IMR-90 (cell line): Measurements from ENCODE around the gene CCDC69. TPM values are rescaled to one million over a fixed set of nuclear protein-coding genes. Genes with fewer than 3 reads are reported as not detected.

Experiments used
- ATAC-seq: fragments of 200-7000 bp; cut with Tn5 transposase; 2 replicates; pipeline ENCODE4 v1.9.1; 2020; ENCODE audit warnings: low read depth, mild to moderate bottlenecking, moderate library complexity
- BruUV-seq: library from RNA; stranded (reverse); fragments of 400-500 nt; replicated peaks from 2 replicates; lab custom pipeline; 2021; lab: Mats Ljungman, UMichigan
- CTCF ChIA-PET: fragments of 300-600 bp; formaldehyde crosslinking; extraction: SDS; loops from one replicate; lab custom pipeline; 2021; ENCODE audit warnings: antibody characterized with exemption; lab: Yijun Ruan, JAX
- POLR2A ChIA-PET: fragments of 300-600 bp; sonication (Branson Sonifier 250); formaldehyde crosslinking; loops from one replicate; lab custom pipeline; 2022; ENCODE audit warnings: antibody characterized with exemption; ENCODE audit not compliant: unreplicated experiment; lab: Charles Lee
- DNase-seq: peaks from one replicate; pipeline ENCODE4 v3.0.0; 2013
- H2AFZ ChIP-seq: replicated peaks from 2 replicates; pipeline ENCODE3; 2013; ENCODE audit warnings: low read length, mild to moderate bottlenecking; ENCODE audit not compliant: poor library complexity
- H2AK5ac ChIP-seq: 2 replicates; pipeline ENCODE4 v1.6.1; 2013; ENCODE audit warnings: low read depth, low read length, inconsistent platforms
- H2AK9ac ChIP-seq: replicated peaks from 2 replicates; pipeline ENCODE3; 2013; ENCODE audit warnings: mild to moderate bottlenecking, low read depth, low read length, moderate library complexity; ENCODE audit not compliant: poor library complexity
- H2BK120ac ChIP-seq: 2 replicates; pipeline ENCODE4 v1.6.1; 2013; ENCODE audit warnings: low read depth, low read length, inconsistent platforms
- H2BK15ac ChIP-seq: 3 replicates; pipeline ENCODE4 v1.6.1; 2013; ENCODE audit warnings: low read depth, low read length, inconsistent platforms
- H2BK20ac ChIP-seq: 2 replicates; pipeline ENCODE4 v1.6.1; 2013; ENCODE audit warnings: low read depth, mild to moderate bottlenecking, inconsistent platforms, low read length, moderate library complexity
- H2BK5ac ChIP-seq: 2 replicates; pipeline ENCODE4 v1.6.1; 2013; ENCODE audit warnings: mild to moderate bottlenecking, low read depth, low read length, inconsistent platforms; ENCODE audit not compliant: poor library complexity, severe bottlenecking
- H3K14ac ChIP-seq: replicated peaks from 2 replicates; pipeline ENCODE4 v1.6.1; 2013; ENCODE audit warnings: low read depth, low read length, inconsistent platforms
- H3K18ac ChIP-seq: 2 replicates; pipeline ENCODE4 v1.6.1; 2013; ENCODE audit warnings: low read depth, low read length, control low read depth
- H3K23ac ChIP-seq: 2 replicates; pipeline ENCODE4 v1.6.1; 2013; ENCODE audit warnings: low read depth, low read length, inconsistent platforms
- H3K27ac ChIP-seq: 2 replicates; pipeline ENCODE4 v1.5.1; 2013; ENCODE audit warnings: mild to moderate bottlenecking, control low read depth, low read length; ENCODE audit not compliant: insufficient read depth
- H3K27me3 ChIP-seq: 2 replicates; pipeline ENCODE4 v1.6.1; 2013; ENCODE audit warnings: low read length; ENCODE audit not compliant: control insufficient read depth, insufficient read depth
- H3K36me3 ChIP-seq: 2 replicates; pipeline ENCODE4 v1.6.1; 2013; ENCODE audit warnings: low read length, mixed read lengths; ENCODE audit not compliant: control insufficient read depth, insufficient read depth
- H3K4ac ChIP-seq: 2 replicates; pipeline ENCODE4 v1.6.1; 2013; ENCODE audit warnings: low read depth, low read length, inconsistent platforms
- H3K4me1 ChIP-seq: 2 replicates; pipeline ENCODE4 v1.6.1; 2013; ENCODE audit warnings: low read length, mixed read lengths; ENCODE audit not compliant: control insufficient read depth, insufficient read depth
- H3K4me2 ChIP-seq: 2 replicates; pipeline ENCODE4 v1.6.1; 2013; ENCODE audit warnings: low read depth, mild to moderate bottlenecking, control low read depth, low read length, moderate library complexity
- H3K4me3 ChIP-seq: 2 replicates; pipeline ENCODE4 v1.5.1; 2013; ENCODE audit warnings: low read depth, mild to moderate bottlenecking, control low read depth, low read length, moderate library complexity; ENCODE audit not compliant: insufficient read depth
- H3K56ac ChIP-seq: 2 replicates; pipeline ENCODE4 v1.6.1; 2013; ENCODE audit warnings: low read length, inconsistent platforms; ENCODE audit not compliant: insufficient read depth; ENCODE audit errors: extremely low read depth
- H3K79me1 ChIP-seq, 2 experiments: 2 replicates each; pipeline ENCODE4 v1.6.1; 2013; ENCODE audit warnings: low read length in 2 of 2, inconsistent platforms in 1 of 2, low read depth in 1 of 2
- H3K9ac ChIP-seq: 2 replicates; pipeline ENCODE4 v1.6.1; 2013; ENCODE audit warnings: low read depth, low read length, control low read depth
- H3K9me1 ChIP-seq: 2 replicates; pipeline ENCODE4 v1.6.1; 2013; ENCODE audit warnings: low read length, inconsistent platforms; ENCODE audit not compliant: insufficient read depth
- H3K9me3 ChIP-seq: 2 replicates; pipeline ENCODE4 v1.6.1; 2013; ENCODE audit warnings: low read length; ENCODE audit not compliant: control insufficient read depth, insufficient read depth
- H4K20me1 ChIP-seq: 2 replicates; pipeline ENCODE4 v1.6.1; 2013; ENCODE audit warnings: low read length, inconsistent platforms; ENCODE audit not compliant: insufficient read depth
- H4K5ac ChIP-seq: 2 replicates; pipeline ENCODE4 v1.6.1; 2013; ENCODE audit warnings: mild to moderate bottlenecking, low read depth, low read length, control low read depth
- H4K8ac ChIP-seq, 2 experiments: 2 replicates each; pipeline ENCODE4 v1.6.1; 2013; ENCODE audit warnings: low read depth in 2 of 2, low read length in 2 of 2, control low read depth in 1 of 2, inconsistent platforms in 1 of 2
- H4K91ac ChIP-seq: 2 replicates; pipeline ENCODE4 v1.6.1; 2013; ENCODE audit warnings: low read depth, low read length, inconsistent platforms; ENCODE audit not compliant: insufficient read depth
- BHLHE40 ChIP-seq: fragments of 150-350 bp; IDR thresholded peaks from 2 replicates; pipeline ENCODE4 v1.6.1; 2016; ENCODE audit warnings: mild to moderate bottlenecking, low read depth, low read length
- CEBPB ChIP-seq: IDR thresholded peaks from 2 replicates; pipeline ENCODE4 v1.6.1; 2012; ENCODE audit warnings: low read depth, low read length, improper control_type of control experiment
- CHD1 ChIP-seq: IDR thresholded peaks from 2 replicates; pipeline ENCODE4 v1.6.1; 2012; ENCODE audit warnings: low read depth, low read length, improper control_type of control experiment
- FOS ChIP-seq: fragments of 150-350 bp; IDR thresholded peaks from 2 replicates; pipeline ENCODE4 v1.6.1; 2016; ENCODE audit warnings: low read depth, low read length
- MAFK ChIP-seq: IDR thresholded peaks from 2 replicates; pipeline ENCODE4 v1.6.1; 2012; ENCODE audit warnings: low read depth, low read length, improper control_type of control experiment
- MAZ ChIP-seq: IDR thresholded peaks from 2 replicates; pipeline ENCODE4 v1.6.1; 2012; ENCODE audit warnings: low read depth, mild to moderate bottlenecking, low read length, improper control_type of control experiment, moderate library complexity, borderline replicate concordance
- MXI1 ChIP-seq: IDR thresholded peaks from 2 replicates; pipeline ENCODE4 v1.6.1; 2012; ENCODE audit warnings: low read depth, mild to moderate bottlenecking, low read length, moderate library complexity, borderline replicate concordance
- NFE2L2 ChIP-seq: fragments of 150-350 bp; IDR thresholded peaks from 2 replicates; pipeline ENCODE4 v1.6.1; 2016; ENCODE audit warnings: low read depth, mild to moderate bottlenecking, low read length
- POLR2A ChIP-seq: IDR thresholded peaks from 2 replicates; pipeline ENCODE4 v1.6.1; 2012; ENCODE audit warnings: mild to moderate bottlenecking, low read depth, low read length
- RAD21 ChIP-seq: IDR thresholded peaks from 2 replicates; pipeline ENCODE4 v1.6.1; 2012; ENCODE audit warnings: low read length, improper control_type of control experiment
- RCOR1 ChIP-seq: IDR thresholded peaks from 2 replicates; pipeline ENCODE4 v1.6.1; 2012; ENCODE audit warnings: mild to moderate bottlenecking, low read length, improper control_type of control experiment; ENCODE audit not compliant: insufficient replicate concordance
- RFX5 ChIP-seq: IDR thresholded peaks from 2 replicates; pipeline ENCODE4 v1.8.0; 2012; ENCODE audit warnings: low read depth, mild to moderate bottlenecking, low read length, moderate library complexity
- SMC3 ChIP-seq: fragments of 150-350 bp; IDR thresholded peaks from 2 replicates; pipeline ENCODE4 v1.6.1; 2016; ENCODE audit warnings: low read depth, mild to moderate bottlenecking, antibody characterized with exemption, low read length, moderate library complexity
- dilution Hi-C: fragments of 300-500 bp; cut with HindIII; formaldehyde crosslinking; loops from one replicate; pipeline ENCODE4 v1.14.3; 2018; ENCODE audit warnings: low sequenced_read_pairs; ENCODE audit not compliant: unreplicated experiment
- in situ Hi-C: fragments of 300-500 bp; cut with MboI; formaldehyde crosslinking; loops from 3 replicates; pipeline ENCODE4 v1.14.3; 2019; ENCODE audit warnings: low sequenced_read_pairs, inconsistent platforms, mixed read lengths
- intact Hi-C: fragments of 100-400 bp; cut with micrococcal nuclease; formaldehyde crosslinking; loops from 2 replicates; pipeline ENCODE4 v1.10.0; 2022
- polyA plus RNA-seq, 3 experiments: library from polyadenylated mRNA; depleted of rRNA; stranded (reverse); fragments of >200 nt; gene quantifications; 2 replicates each; pipeline ENCODE4 v1.2.3, GENCODE V29; 2012; ENCODE audit warnings: low replicate concordance in 1 of 3
- total RNA-seq: library from RNA; depleted of rRNA; stranded (reverse); fragments of >200 nt; gene quantifications from 2 replicates; pipeline ENCODE4 v1.2.3, GENCODE V29; 2012
- TF ChIP-seq, protein P1 (sequence below): fragments of 150-350 bp; IDR thresholded peaks from 2 replicates; pipeline ENCODE4 v1.6.1; 2017; ENCODE audit warnings: mild to moderate bottlenecking, antibody characterized with exemption, low read length, low read depth
- TF ChIP-seq, protein P2 (sequence below): fragments of 150-350 bp; IDR thresholded peaks from 2 replicates; pipeline ENCODE4 v1.6.1; 2016; ENCODE audit warnings: low read depth, mild to moderate bottlenecking, low read length, moderate library complexity, borderline replicate concordance
- TF ChIP-seq, protein P3 (sequence below): conservative IDR thresholded peaks from 2 replicates; pipeline ENCODE4 v1.5.1; 2012; ENCODE audit warnings: mild to moderate bottlenecking, low read depth, low read length, improper control_type of control experiment

Gene CCDC69
- total and polyA plus RNA-seq, 2 of the 4 experiments (the other 2 are of a cell fraction): 0.36 to 0.48 TPM

DNA sequence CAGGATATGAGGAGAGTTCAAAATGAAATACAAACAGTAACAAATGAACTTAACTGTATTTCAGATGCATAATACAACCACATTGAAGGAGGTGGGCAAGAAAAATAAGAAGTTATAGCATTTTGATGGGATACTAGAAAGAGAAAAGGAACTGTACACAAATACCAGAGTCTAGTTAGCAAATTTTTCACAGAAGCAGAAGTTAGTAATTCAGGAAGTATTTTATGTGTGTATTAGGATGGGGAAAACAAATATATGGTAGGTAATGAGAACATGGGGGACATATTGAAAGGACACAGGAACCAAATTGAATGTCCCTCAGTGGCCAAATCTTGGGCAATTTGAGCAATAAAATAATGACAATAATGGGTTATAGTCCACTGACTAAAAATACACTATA lies 47.4 kb upstream of the CCDC69 start:
- POLR2A ChIA-PET: no interaction called here
- Histone ChIP-seq H4K8ac (no peak overlapping the region), H3K23ac (no peak overlapping the region), H2AFZ (no peak overlapping the region), H3K9me1 (no peaks in the 10 kb centered on the region; the same call in 1 of the 2 replicates), H3K4ac (no peak overlapping the region), H3K56ac (no peak overlapping the region), H2BK120ac (no peak overlapping the region), H3K79me1 (no peaks in the 10 kb centered on the region), H4K5ac (no peak overlapping the region), H2AK5ac (no peak overlapping the region), H3K9me3 (no peaks in the 10 kb centered on the region), H3K27me3 (no peaks in the 10 kb centered on the region; the same call in 1 of the 2 replicates), H3K4me2 (no peak overlapping the region), H3K27ac (no peak overlapping the region), H4K91ac (no peak overlapping the region), H3K36me3 (peaks cover 10% of the 10 kb centered on the region), H3K18ac (no peak overlapping the region), H2BK20ac (no peak overlapping the region), H3K4me1 (no peaks in the 10 kb centered on the region), H3K14ac (no peak overlapping the region), H3K9ac (no peak overlapping the region), H2BK15ac (no peak overlapping the region), H3K4me3 (no peak overlapping the region), H2BK5ac (no peak overlapping the region), H4K20me1 (no peaks in the 10 kb centered on the region), H2AK9ac (no peak overlapping the region)
- ATAC-seq: no peak
- in situ Hi-C loops (no loop called here), dilution Hi-C loops (no loop called here), intact Hi-C loops (no loop called here)
- BruUV-seq: no TSS peak
- no peak for TF ChIP-seq RCOR1
- no peak for TF ChIP-seq POLR2A
- TF ChIP-seq, protein P1, sequence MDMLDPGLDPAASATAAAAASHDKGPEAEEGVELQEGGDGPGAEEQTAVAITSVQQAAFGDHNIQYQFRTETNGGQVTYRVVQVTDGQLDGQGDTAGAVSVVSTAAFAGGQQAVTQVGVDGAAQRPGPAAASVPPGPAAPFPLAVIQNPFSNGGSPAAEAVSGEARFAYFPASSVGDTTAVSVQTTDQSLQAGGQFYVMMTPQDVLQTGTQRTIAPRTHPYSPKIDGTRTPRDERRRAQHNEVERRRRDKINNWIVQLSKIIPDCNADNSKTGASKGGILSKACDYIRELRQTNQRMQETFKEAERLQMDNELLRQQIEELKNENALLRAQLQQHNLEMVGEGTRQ: no peak
- no peak for TF ChIP-seq RAD21
- TF ChIP-seq NFE2L2: no peak
- TF ChIP-seq MXI1: no peak
- TF ChIP-seq CEBPB: no peak
- TF ChIP-seq, protein P2, sequence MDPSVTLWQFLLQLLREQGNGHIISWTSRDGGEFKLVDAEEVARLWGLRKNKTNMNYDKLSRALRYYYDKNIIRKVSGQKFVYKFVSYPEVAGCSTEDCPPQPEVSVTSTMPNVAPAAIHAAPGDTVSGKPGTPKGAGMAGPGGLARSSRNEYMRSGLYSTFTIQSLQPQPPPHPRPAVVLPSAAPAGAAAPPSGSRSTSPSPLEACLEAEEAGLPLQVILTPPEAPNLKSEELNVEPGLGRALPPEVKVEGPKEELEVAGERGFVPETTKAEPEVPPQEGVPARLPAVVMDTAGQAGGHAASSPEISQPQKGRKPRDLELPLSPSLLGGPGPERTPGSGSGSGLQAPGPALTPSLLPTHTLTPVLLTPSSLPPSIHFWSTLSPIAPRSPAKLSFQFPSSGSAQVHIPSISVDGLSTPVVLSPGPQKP: no peak
- TF ChIP-seq MAFK: no peak
- TF ChIP-seq SMC3: no peak
- TF ChIP-seq MAZ: no peak
- no peak for TF ChIP-seq RFX5
- TF ChIP-seq, protein P3, sequence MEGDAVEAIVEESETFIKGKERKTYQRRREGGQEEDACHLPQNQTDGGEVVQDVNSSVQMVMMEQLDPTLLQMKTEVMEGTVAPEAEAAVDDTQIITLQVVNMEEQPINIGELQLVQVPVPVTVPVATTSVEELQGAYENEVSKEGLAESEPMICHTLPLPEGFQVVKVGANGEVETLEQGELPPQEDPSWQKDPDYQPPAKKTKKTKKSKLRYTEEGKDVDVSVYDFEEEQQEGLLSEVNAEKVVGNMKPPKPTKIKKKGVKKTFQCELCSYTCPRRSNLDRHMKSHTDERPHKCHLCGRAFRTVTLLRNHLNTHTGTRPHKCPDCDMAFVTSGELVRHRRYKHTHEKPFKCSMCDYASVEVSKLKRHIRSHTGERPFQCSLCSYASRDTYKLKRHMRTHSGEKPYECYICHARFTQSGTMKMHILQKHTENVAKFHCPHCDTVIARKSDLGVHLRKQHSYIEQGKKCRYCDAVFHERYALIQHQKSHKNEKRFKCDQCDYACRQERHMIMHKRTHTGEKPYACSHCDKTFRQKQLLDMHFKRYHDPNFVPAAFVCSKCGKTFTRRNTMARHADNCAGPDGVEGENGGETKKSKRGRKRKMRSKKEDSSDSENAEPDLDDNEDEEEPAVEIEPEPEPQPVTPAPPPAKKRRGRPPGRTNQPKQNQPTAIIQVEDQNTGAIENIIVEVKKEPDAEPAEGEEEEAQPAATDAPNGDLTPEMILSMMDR: no peak
- TF ChIP-seq FOS: no peak
- TF ChIP-seq BHLHE40: no peak
- TF ChIP-seq CHD1: no peak
- CTCF ChIA-PET: no interaction called here
- DNase-seq: no peak
